ENCODE results near the gene CRTC1.
"Not testable (repeated sequence)": the region's sequence is repeated elsewhere in the genome, so short reads cannot be mapped to it uniquely, and the experiment has no call there.

Gene CRTC1

DNA sequence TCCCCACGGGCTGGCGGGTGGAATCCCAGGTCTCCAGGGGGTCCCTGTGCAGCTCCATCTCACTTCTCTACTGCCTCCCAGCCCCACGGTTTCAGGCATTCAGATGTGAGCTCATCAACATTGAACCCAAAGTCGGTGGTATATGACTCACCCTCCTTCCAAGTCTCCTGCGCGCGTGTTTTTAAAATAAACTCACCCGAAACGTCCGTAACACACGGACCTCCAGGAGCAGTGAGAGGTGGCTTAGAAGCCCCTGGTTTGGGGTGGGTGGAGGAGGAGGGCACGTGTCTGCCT lies 14.0 kb upstream of the CRTC1 start:
- DNase-seq (ENCODE audit: low read depth): peak; percentile 58

DNA sequence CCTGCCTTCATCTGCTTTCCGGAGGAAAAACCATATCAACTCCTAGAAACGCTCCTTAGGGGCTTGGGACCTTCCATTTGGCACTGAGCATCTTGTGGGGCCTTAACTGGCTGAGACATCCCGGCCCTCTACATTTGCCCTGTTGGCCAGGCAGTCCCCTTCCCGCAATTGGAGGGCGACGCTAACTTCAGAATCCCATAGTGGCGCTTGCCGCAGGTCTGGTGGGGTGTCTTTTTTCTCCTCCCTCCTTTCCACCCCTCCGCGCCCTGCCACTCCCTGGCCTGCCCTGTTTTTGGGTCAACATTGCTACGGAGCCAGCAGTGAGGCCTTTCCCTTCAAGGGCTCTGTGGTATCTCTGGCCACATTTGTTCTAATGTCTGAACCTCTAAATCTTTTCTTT lies 13.6 kb upstream of the CRTC1 start:
- no peak for DNase-seq (ENCODE audit: low read depth)

- no peak for DNase-seq (ENCODE audit: low read depth)
Measured at GRCh38 chr19:18670312-18670711, 13.2 kb upstream of the CRTC1 start.

DNA sequence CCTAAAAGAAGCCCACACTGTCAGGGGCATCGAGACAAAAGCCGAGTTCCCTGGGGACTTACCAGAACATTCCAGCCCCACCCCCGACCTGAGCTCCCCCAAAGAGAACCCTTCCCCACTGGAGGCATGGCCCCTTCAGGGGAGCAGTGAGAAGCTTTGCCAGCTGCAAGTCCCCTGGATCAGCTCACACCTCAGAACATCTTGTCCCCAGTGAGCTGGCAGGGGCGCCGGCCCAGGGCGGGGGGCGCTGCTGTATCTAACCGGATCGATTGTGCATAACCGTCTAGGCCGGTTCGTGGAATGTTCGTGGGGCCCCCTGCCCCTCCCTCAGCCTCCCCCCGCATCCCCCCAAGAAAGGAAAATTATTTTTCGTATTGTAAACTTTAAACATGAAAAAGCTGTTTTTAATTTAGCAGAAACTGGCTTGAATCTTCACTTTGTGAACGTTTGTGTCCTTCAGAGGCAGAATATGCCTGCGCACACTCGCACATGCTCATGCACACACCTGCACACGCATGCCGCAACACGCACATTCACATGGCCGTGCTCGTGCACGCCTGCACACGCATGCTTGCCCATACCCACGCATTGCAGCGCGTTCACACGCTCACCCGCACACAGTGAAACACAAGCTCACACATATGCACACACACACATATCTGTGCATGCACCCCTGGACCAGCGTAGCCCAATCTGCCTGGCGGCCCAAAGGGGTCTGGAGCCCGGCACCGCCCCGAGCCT lies 12.0 kb upstream of the CRTC1 start:
- DNase-seq (ENCODE audit: low read depth): no peak

DNA sequence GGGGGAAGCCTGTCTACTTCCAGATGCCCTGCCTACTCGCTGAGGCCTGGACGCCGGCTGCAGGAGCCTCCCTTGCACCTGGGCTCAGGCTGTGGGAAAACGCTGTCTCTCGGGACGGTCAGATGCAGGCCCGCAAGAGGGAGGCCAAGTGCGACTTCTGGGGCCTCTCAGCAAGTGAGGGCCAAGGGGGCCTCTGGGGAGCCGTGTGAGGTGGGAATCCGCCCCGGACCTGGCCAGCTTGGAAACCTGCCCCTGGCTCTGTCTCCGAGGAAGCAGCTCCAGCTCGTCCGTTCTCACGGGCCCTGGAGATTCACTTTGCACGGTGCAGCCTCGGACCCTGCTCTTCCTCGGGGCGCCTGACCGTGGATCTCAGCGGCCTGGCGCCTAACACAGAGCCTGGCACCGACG lies 11.4 kb upstream of the CRTC1 start:
- DNase-seq (ENCODE audit: low read depth): no peak

DNA sequence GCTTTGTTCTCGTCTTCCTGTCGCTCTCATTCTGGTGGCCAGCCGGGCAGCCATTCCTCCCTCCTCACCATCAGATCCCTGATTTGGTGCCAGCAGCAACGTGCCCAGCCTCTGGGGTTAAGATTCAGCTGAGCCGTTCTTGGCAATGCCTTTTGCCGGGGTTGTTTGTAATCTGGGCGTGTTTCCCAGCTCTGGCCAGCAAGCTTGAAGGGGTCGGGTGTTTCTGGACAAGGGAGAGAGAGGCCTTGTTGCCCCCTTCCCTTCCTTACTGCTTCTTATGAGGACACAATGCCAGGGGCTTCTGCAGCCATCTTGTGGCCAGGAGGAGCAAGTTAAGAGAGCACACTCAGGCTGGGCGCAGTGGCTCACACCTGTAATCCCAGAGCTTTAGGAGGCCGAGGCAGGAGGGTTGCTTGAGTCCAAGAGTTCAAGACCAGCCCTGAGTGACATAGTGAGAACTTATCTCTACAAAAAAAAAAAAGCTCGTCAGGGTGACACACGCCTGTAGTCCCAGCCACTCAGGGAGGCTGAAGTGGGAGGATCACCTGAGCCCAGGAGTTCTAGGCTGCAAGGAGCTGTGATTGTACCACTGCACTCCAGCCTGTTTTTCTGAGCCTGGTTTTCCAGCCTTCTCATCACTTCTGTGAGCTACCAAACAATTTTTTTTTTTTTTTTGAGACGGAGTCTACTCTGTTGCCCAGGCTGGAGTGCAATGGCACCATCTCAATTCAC lies 10.7 kb upstream of the CRTC1 start:
- DNase-seq (ENCODE audit: low read depth): peak; percentile 35

- no peak for DNase-seq (ENCODE audit: low read depth)
Measured at GRCh38 chr19:18674616-18675015, 8.9 kb upstream of the CRTC1 start.

DNA sequence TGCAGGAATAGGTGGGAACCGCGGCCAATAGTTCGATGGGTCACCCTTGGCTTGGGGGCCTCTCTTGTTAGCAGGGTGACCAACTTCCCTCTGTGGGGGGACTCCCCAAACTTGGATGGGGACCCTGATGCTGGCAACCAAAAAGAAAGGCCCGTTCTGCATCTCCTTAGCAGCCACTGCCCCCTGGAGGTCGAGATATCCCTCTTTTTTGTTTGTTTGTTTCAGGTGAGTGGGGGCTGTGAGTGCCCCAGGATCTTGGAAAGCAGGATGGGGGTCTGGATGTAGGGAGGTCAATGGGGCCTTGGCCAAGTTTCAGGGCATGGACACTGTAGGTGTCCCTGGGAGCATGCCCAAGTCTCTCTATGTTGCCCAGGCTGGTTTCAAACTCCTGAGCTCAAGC lies 7.7 kb upstream of the CRTC1 start:
- DNase-seq (ENCODE audit: low read depth): no peak

DNA sequence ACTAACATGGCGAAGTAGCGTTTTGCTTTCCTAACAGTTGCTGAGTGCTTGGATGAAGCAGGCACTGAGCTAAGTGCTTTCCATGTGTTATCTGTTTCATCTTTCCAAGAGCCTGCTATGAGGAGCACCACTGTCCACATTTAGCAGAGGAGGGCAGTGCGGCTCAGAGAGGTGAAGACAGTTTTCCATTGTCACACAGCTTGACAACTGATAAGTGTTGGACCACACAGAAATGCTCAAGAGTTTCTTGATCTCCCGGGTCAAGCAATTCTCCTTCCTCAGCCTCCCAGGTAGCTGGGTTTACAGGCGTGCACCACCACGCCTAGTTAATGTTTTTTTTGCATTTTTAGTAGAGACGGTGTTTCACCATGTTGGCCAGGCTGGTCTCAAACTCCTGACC lies 6.8 kb upstream of the CRTC1 start:
- DNase-seq (ENCODE audit: low read depth): no peak

- no peak for DNase-seq (ENCODE audit: low read depth)
Measured at GRCh38 chr19:18677156-18677555, 6.3 kb upstream of the CRTC1 start.

DNA sequence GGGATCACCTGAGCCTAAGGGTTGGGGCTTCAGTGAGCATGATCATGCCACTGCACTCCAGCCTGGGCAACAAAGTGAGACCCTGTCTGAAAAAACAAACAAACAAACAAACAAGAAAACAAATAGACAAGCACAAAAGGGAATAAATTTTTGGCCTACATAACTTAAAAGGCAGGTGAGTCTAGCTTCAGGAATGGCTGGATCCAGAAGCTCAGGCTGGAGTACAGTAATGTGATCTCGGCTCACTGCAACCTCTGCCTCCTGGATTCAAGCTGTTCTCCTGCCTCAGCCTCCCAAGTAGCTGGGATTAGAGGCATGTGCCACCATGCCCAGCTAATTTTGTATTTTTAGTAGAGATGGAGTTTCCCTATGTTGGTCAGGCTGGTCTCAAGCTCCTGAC lies 3.3 kb upstream of the CRTC1 start:
- DNase-seq (ENCODE audit: low read depth): not testable (repeated sequence)

DNA sequence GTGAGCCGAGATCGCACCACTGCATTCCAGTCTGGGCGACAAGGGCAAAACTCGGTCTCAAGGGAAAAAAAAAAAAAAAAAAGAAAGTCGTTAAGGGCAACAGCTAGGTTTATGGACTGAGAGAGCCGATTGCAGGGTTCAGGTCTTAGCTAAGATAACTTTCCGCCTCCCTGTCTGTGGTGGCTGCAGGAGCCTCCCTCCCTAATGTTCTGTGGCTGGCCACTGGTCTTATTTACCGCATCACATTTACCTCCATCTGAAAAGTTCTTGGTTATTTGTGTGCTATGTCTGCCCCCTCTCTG lies 722 bp upstream of the CRTC1 start:
- DNase-seq (ENCODE audit: low read depth): no peak

DNA sequence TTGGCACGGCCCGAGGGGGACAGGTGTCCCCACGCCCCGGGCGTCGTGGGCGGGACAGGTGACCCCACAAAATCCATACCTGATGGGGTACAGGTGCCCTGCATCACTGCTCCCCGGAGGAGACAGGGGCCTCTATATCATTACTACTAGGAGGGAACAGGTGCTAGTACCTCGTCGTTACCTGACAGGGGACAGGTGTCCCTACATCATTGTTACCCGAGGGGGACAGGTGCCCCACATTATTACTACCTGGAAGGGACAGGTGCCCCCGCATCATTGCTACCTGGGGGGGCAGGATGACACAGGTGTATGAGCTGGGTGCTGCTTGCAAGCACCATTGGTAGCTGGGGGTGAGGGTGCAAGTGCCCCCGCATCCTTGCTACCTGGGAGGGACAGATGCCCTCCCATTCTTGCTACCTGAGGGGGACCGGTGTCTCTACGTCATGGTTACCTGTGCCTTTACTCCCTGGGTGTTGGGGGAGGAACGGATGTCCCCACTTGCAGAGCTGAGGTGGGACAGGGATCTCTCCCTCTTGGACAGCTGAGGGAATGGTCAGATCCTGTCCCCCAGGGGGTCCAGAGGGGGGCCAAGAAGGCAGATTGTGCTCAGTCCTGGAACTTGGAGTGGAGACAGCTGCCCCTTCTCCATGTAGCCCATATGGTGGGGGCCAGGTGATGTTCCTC lies 620 bp downstream of the CRTC1 start:
- DNase-seq (ENCODE audit: low read depth): no peak

GRCh38 chr19:18684642-18684993 lies 1.1 kb downstream of the CRTC1 start:
- DNase-seq (ENCODE audit: low read depth): no peak

DNA sequence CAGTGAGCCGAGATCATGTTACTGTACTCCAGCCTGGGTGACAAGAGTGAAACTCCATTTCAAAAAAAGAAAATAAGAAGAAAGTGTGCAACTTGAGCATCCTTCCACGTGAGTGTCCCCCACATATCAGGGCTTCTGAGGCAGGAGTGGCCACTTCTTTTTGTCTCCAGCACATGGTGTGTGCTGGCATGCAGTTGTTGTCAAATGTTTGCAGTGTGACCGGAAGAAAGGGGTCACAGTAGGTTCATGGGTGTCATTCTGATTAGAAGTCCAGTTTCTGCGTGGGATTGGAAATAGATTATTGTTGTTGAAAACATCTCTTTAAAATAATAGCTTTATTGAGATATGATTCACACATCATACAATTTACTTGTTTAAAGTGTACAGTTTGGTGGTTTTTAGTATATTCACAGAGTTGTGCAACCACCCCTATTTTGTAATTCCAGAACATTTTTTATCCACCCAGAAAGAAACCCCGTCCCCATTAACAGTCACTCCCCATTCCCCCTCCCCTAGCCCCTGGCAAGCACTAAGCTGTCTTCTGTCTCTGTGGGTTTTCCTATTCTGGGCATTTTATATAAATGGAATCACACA lies 2.2 kb downstream of the CRTC1 start:
- DNase-seq (ENCODE audit: low read depth): peak; percentile 8

DNA sequence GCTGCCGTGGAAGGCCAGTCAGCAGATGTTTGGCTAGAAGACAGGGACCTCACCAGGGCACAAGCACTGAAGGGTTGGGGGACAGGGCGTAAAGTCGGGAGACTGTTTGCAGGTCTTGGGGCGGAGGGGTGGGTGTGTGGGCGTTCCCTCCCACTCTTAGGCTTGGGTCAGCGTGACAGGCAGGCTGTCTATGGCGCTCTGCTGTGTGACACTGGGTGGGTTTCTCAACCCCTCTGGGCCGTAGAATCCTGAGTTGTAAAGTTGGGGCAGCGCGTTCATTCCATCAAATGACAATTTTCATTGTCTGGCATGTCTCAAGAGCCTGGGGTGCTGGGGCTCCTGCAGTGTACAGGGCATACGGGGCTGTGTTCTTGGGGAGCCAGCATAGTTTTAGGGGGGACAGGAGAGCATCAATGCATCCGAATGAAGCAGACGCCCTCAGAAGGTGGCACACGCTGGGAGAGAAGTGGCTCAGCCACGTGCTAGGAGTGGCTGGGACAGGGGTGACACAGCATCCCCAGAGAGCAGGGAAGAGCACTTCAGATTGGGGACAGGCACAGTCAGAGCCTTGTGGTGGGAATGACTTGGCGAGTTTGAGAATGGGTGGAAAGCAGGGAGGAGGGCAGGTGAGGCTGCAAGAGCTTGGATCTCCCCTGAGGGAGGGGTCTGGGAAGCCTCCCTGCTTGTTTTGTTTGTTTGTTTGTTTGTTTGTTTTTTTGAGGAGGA lies 4.4 kb downstream of the CRTC1 start:
- no peak for DNase-seq (ENCODE audit: low read depth)

DNA sequence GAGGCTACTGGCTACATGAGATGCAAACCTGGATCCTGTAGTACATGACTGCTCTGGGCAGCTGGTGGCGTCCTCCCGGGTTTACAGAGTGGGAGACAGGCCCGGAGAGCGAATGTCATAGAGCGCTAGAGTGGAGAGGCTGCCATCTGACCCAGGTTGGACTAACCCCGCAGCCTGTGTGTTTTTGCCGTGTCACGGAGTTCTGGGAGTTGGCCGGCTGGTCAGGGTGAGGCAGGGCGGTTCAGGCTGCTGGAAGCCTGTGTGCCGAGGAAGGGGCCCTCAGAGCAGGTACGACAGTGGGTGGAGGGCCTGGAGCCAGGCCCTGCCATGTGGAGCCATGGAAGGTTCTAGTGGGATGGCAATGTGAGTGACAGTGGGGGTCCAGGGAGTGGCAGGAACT lies 12.5 kb downstream of the CRTC1 start:
- no peak for DNase-seq (ENCODE audit: low read depth)

DNA sequence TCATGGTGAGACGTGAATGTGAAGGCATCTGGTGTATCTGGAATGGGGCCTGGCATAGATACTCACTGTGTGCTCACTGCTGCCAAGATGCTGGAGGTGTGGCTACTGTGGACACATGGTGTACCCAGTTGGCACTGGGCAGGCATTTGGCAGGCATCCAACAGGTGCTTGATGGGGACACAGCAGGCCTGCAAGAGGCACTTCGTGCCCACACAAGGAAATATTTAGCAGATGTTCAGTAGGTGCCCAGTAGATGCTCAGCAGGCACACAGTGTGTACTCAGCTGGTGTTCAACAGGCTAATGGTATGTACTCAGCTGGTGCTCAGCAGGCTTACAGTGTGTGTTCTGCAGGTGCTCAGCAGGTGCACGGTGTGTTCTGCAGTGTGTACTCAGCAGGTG lies 14.2 kb downstream of the CRTC1 start:
- no peak for DNase-seq (ENCODE audit: low read depth)

GRCh38 chr19:18698321-18699167 lies 15.1 kb downstream of the CRTC1 start:
- no peak for DNase-seq (ENCODE audit: low read depth)

DNA sequence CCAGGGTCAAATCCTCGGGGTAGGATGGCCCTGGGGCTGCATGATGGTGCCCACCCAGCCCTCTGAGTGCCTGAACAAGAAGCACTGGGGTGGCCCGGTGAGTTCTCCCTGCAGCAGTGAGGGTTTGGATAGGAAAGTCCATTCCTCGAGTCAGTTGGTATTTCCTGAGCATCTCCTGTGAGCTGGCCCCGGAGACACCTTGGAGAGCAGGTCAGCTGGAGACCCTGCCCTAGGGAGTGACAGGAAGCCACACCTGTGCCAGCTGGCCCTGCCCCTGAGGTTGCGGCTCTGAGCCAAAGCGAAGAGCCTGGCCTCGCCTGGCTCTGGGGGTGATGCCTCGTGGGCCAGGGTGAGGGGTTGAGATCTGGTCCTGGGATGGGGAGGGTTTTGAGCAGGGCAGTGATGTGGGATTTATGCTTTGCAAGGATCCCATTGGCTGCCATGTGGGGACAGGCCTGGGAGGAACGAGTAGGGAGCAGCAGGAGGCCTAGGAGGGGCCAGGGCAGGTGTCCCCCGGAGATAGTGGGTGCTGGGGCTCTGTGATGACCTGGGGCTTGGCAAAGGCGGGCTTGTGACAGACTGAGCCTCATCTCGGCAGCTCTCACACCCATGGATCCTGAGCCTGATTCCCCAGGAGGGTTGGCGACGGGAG lies 16.0 kb downstream of the CRTC1 start:
- DNase-seq (ENCODE audit: low read depth): no peak
